GM06990 (cell line): ENCODE data around the gene LRRC32.

Experiments
- DNase-seq: peaks from one replicate; pipeline ENCODE4 v3.0.0-alpha.2; 2011; ENCODE audit not compliant: insufficient read length; ENCODE audit errors: extremely low read depth
- H3K27me3 ChIP-seq: replicated peaks from 2 replicates; pipeline ENCODE4 v1.6.0; 2011; ENCODE audit warnings: low read length; ENCODE audit not compliant: control insufficient read depth, insufficient read depth
- H3K36me3 ChIP-seq: 2 replicates; pipeline ENCODE4 v1.5.1; 2011; ENCODE audit warnings: low read length; ENCODE audit not compliant: control insufficient read depth, insufficient read depth
- H3K4me3 ChIP-seq: replicated peaks from 2 replicates; pipeline ENCODE4 v1.5.1; 2011; ENCODE audit warnings: low read depth, mild to moderate bottlenecking, control low read depth, low read length
- CTCF ChIP-seq: IDR thresholded peaks from 2 replicates; pipeline ENCODE4 v1.5.1; 2011; ENCODE audit warnings: low read length, control low read depth, mild to moderate bottlenecking, inconsistent platforms; ENCODE audit not compliant: insufficient read depth, poor library complexity, severe bottlenecking

The LRRC32 gene

GRCh38 chr11:76696756-76697155, 26.2 kb upstream of the LRRC32 start:
- no peak overlapping the region for H3K4me3 ChIP-seq
- DNase-seq, result no peak
- peaks cover 8% of the 10 kb centered on the region for H3K27me3 ChIP-seq
- no peak for TF ChIP-seq CTCF
- H3K36me3 ChIP-seq, result no peaks in the 10 kb centered on the region

GRCh38 chr11:76695771-76696170, 25.2 kb upstream of the LRRC32 start:
- no peak for TF ChIP-seq CTCF
- DNase-seq, result no peak
- Histone ChIP-seq H3K27me3 (peaks cover 6% of the 10 kb centered on the region), H3K36me3 (no peaks in the 10 kb centered on the region), H3K4me3 (no peak overlapping the region)

GRCh38 chr11:76695133-76695532, 24.6 kb upstream of the LRRC32 start:
- DNase-seq, result no peak
- Histone ChIP-seq H3K36me3 (no peaks in the 10 kb centered on the region), H3K27me3 (peaks cover 4% of the 10 kb centered on the region), H3K4me3 (no peak overlapping the region)
- TF ChIP-seq CTCF, result no peak

GRCh38 chr11:76694664-76695063, 24.1 kb upstream of the LRRC32 start:
- no peak for TF ChIP-seq CTCF
- no peak for DNase-seq
- no peaks in the 10 kb centered on the region for H3K36me3 ChIP-seq
- no peak overlapping the region for H3K4me3 ChIP-seq
- H3K27me3 ChIP-seq, result peaks cover 4% of the 10 kb centered on the region

- H3K36me3 ChIP-seq, result no peaks in the 10 kb centered on the region
- TF ChIP-seq CTCF, result no peak
- no peak overlapping the region for H3K4me3 ChIP-seq
- H3K27me3 ChIP-seq, result peaks cover 4% of the 10 kb centered on the region
- DNase-seq, result no peak
These were observed 23.3 kb upstream of the LRRC32 start for GRCh38 chr11:76693806-76694205.

GRCh38 chr11:76692956-76693355, 22.4 kb upstream of the LRRC32 start:
- no peak for DNase-seq
- no peak for TF ChIP-seq CTCF

More at GRCh38 chr11:76692956-76693355, 22.4 kb upstream of the LRRC32 start:
- Histone ChIP-seq H3K27me3 (peaks cover 4% of the 10 kb centered on the region), H3K36me3 (no peaks in the 10 kb centered on the region), H3K4me3 (no peak overlapping the region)
